ENCODE results near the gene DUSP7. TPM values are rescaled to one million over a fixed set of nuclear protein-coding genes. Genes with fewer than 3 reads are reported as not detected.

Gene DUSP7
- total RNA-seq, 1 donor from 2014 or later, result 24.9 TPM

DNA sequence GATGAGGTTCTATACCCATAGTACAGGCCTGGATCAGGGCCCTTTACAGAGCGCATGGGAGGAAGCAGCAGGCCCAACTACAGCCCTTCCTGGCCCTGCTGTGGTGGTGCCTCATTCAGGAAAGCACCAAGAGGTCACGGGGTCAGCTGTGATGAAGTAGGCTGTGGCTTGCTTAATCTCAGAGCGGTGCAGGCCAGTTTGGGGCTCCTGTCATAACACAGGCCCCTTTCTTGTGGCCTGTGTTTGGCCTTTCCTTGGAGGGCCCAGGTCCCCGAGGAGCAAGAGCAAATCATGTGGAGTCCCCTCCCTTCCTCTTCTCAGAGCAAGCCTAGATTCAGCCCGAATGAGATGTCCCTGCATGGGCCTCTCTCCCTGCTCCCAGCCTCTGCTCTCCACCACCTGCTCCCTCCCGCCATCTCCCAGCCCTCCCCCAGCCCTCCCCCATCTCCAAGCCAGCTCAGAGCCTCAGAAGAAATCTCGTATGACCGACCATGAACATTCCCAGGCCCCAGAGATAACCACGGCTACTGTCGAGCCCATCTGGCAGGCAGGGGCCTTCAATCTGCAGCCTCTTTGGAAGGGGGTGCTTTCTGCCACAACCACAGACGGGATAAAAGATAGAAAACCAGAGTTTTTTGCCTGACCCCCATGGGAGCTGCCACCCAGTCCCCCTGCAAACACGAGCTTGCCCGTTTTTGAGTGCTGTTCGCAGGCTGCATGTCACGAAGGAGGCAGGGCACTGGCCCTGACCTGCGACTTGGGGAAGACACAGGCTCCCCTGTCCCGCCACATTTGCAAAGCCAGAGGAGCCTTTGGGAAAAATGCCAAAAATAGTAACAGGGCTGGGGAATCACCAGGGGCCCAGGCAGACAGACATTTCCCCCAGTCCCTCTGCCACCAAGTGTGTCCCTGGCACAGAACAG, 32.3 kb upstream of the DUSP7 start:
- Histone ChIP-seq H2AFZ (ENCODE audit: low read depth, low read length) (no peak overlapping the region), H3K27ac (ENCODE audit: low read depth, low read length) (peak overlapping the region; percentile 96), H3K4me3 (ENCODE audit: insufficient read depth, low read depth, low read length) (no peak overlapping the region), H3K9me3 (ENCODE audit: insufficient read depth, low read depth, low read length) (no peaks in the 10 kb centered on the region), H3K4me2 (ENCODE audit: low read length) (peak overlapping the region; percentile 72), H3K79me2 (ENCODE audit: insufficient read depth, low read length) (no peaks in the 10 kb centered on the region), H3K36me3 (ENCODE audit: insufficient read depth, low read length) (no peaks in the 10 kb centered on the region), H4K20me1 (ENCODE audit: insufficient read depth, low read length) (no peaks in the 10 kb centered on the region), H3K9ac (ENCODE audit: low read length) (peak overlapping the region; percentile 83), H3K4me1 (ENCODE audit: insufficient read depth, low read length) (peaks cover 55% of the 10 kb centered on the region), H3K27me3 (ENCODE audit: insufficient read depth, low read length) (no peaks in the 10 kb centered on the region)
- TF ChIP-seq EZH2 (IDR thresholded peaks at IDR 0.05; ENCODE audit: insufficient read depth, low read length), result no peak
- TF ChIP-seq, protein P1, sequence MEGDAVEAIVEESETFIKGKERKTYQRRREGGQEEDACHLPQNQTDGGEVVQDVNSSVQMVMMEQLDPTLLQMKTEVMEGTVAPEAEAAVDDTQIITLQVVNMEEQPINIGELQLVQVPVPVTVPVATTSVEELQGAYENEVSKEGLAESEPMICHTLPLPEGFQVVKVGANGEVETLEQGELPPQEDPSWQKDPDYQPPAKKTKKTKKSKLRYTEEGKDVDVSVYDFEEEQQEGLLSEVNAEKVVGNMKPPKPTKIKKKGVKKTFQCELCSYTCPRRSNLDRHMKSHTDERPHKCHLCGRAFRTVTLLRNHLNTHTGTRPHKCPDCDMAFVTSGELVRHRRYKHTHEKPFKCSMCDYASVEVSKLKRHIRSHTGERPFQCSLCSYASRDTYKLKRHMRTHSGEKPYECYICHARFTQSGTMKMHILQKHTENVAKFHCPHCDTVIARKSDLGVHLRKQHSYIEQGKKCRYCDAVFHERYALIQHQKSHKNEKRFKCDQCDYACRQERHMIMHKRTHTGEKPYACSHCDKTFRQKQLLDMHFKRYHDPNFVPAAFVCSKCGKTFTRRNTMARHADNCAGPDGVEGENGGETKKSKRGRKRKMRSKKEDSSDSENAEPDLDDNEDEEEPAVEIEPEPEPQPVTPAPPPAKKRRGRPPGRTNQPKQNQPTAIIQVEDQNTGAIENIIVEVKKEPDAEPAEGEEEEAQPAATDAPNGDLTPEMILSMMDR (IDR thresholded peaks at IDR 0.05; ENCODE audit: insufficient read depth, low read depth, low read length), result no peak
- H3K4me1 Mint-ChIP-seq (ENCODE audit: low read depth, unreplicated experiment), result peaks cover 45% of the 10 kb centered on the region
- DNase-seq (ENCODE audit: low read depth), result peak; percentile 52
- H3K27ac Mint-ChIP-seq (ENCODE audit: unreplicated experiment), result peak overlapping the region; percentile 96
- FAIRE-seq, result no peak
- no peaks in the 10 kb centered on the region for H3K9me3 Mint-ChIP-seq (ENCODE audit: unreplicated experiment)
- no peak overlapping the region for H3K4me3 Mint-ChIP-seq (ENCODE audit: unreplicated experiment)
- no peaks in the 10 kb centered on the region for H3K36me3 Mint-ChIP-seq (ENCODE audit: low read depth, unreplicated experiment)
- peaks cover 1% of the 10 kb centered on the region for H3K27me3 Mint-ChIP-seq (ENCODE audit: low read depth, unreplicated experiment)

DNA sequence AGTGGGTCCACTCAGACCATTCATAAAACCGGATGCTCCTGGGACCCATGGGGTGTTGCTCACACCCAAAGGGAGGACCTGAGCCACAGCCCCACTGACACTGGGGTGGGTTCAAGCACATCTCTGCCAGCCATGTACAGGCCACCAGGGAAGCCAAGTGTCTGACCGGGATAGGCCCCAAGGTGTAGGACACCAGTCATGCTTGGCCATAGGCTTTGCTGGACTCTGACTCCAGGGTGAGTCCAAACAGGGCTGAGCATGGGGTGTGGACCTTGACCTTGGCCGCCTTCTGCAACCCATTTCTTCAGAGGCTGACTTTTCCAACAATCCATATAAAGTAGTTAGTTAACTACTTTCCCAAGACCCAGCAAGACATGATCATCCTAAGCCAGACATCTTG, 31.4 kb upstream of the DUSP7 start:
- H3K4me2 ChIP-seq (ENCODE audit: low read length), result no peak overlapping the region
- H3K27ac ChIP-seq (ENCODE audit: low read depth, low read length), result no peak overlapping the region
- TF ChIP-seq, protein P1 (IDR thresholded peaks at IDR 0.05; ENCODE audit: insufficient read depth, low read depth, low read length), result no peak
- no peak for TF ChIP-seq EZH2 (IDR thresholded peaks at IDR 0.05; ENCODE audit: insufficient read depth, low read length)

More for the DNA sequence above, 31.4 kb upstream of the DUSP7 start:
- Histone ChIP-seq H3K36me3 (ENCODE audit: insufficient read depth, low read length) (no peaks in the 10 kb centered on the region), H3K27me3 (ENCODE audit: insufficient read depth, low read length) (no peaks in the 10 kb centered on the region), H2AFZ (ENCODE audit: low read depth, low read length) (no peak overlapping the region), H3K9me3 (ENCODE audit: insufficient read depth, low read depth, low read length) (no peaks in the 10 kb centered on the region), H4K20me1 (ENCODE audit: insufficient read depth, low read length) (no peaks in the 10 kb centered on the region), H3K4me1 (ENCODE audit: insufficient read depth, low read length) (peaks cover 49% of the 10 kb centered on the region), H3K79me2 (ENCODE audit: insufficient read depth, low read length) (no peaks in the 10 kb centered on the region), H3K9ac (ENCODE audit: low read length) (no peak overlapping the region), H3K4me3 (ENCODE audit: insufficient read depth, low read depth, low read length) (no peak overlapping the region)
- FAIRE-seq (no peak), DNase-seq (ENCODE audit: low read depth) (no peak)
- H3K4me1 Mint-ChIP-seq (ENCODE audit: low read depth, unreplicated experiment), result peaks cover 42% of the 10 kb centered on the region
- H3K36me3 Mint-ChIP-seq (ENCODE audit: low read depth, unreplicated experiment), result peaks cover 5% of the 10 kb centered on the region
- H3K27ac Mint-ChIP-seq (ENCODE audit: unreplicated experiment), result no peak overlapping the region
- H3K27me3 Mint-ChIP-seq (ENCODE audit: low read depth, unreplicated experiment), result peaks cover 1% of the 10 kb centered on the region
- no peak overlapping the region for H3K4me3 Mint-ChIP-seq (ENCODE audit: unreplicated experiment)
- H3K9me3 Mint-ChIP-seq (ENCODE audit: unreplicated experiment), result no peaks in the 10 kb centered on the region
